ENCODE data around the gene ZNF768. TPM values are rescaled to one million over a fixed set of nuclear protein-coding genes. Genes with fewer than 3 reads are reported as not detected.

Gene ZNF768
- total and polyA plus RNA-seq, 2 experiments from 2014 or later: 8.3 to 43.0 TPM

DNA sequence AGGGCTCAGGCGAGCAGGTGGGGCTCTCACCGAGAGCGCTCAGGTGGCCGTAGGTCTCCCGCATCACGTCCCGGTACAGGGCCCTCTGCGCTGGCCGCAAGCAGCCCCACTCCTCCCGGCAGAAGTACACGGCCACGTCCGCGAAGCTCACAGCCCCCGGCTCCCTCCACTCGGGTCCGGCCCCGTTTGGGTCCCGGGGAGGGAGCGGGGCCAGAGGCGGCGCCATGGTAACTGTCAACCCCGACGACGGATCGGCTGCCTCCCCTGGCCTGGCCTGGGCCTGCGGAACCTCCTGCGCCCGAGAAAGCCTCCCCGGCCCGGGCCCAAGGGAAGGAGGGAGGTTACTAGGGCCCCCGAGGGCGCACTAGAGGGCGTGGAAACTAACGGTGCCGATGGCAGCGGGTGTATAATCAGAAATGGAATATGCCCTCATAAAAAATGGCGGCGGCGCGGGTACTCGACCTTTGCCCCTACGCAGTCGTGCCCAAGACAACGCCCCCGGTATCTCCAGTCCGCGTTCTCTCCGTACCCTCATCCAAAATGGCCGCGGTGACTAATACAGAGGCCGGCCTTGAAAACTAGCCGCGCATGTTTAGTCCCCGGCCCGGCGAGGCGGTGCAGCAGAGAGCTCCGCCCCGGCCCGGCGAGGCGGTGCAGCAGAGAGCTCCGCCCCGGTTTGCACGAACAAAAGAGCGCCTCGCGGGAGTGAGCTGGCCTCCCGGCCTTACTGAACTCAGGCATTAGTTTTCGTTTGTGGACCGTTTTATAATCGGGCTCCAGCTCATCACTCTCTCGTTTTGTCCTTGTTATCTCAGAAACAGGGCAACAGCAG lies 31.8 kb upstream of the ZNF768 start, which contains the start of gene ZNF764 (continued):
- TF ChIP-seq, protein P1, sequence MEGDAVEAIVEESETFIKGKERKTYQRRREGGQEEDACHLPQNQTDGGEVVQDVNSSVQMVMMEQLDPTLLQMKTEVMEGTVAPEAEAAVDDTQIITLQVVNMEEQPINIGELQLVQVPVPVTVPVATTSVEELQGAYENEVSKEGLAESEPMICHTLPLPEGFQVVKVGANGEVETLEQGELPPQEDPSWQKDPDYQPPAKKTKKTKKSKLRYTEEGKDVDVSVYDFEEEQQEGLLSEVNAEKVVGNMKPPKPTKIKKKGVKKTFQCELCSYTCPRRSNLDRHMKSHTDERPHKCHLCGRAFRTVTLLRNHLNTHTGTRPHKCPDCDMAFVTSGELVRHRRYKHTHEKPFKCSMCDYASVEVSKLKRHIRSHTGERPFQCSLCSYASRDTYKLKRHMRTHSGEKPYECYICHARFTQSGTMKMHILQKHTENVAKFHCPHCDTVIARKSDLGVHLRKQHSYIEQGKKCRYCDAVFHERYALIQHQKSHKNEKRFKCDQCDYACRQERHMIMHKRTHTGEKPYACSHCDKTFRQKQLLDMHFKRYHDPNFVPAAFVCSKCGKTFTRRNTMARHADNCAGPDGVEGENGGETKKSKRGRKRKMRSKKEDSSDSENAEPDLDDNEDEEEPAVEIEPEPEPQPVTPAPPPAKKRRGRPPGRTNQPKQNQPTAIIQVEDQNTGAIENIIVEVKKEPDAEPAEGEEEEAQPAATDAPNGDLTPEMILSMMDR (conservative IDR thresholded peaks at IDR 0.05; ENCODE audit: low read depth in 2 of 2): no peak
- TF ChIP-seq CREB1 (CRISPR knock-in tag; IDR thresholded peaks at IDR 0.05; ENCODE audit: low read depth): 0 out of 2 replicates have a peak, but pooled peaks have one; percentile 56
- TF ChIP-seq, protein P2, sequence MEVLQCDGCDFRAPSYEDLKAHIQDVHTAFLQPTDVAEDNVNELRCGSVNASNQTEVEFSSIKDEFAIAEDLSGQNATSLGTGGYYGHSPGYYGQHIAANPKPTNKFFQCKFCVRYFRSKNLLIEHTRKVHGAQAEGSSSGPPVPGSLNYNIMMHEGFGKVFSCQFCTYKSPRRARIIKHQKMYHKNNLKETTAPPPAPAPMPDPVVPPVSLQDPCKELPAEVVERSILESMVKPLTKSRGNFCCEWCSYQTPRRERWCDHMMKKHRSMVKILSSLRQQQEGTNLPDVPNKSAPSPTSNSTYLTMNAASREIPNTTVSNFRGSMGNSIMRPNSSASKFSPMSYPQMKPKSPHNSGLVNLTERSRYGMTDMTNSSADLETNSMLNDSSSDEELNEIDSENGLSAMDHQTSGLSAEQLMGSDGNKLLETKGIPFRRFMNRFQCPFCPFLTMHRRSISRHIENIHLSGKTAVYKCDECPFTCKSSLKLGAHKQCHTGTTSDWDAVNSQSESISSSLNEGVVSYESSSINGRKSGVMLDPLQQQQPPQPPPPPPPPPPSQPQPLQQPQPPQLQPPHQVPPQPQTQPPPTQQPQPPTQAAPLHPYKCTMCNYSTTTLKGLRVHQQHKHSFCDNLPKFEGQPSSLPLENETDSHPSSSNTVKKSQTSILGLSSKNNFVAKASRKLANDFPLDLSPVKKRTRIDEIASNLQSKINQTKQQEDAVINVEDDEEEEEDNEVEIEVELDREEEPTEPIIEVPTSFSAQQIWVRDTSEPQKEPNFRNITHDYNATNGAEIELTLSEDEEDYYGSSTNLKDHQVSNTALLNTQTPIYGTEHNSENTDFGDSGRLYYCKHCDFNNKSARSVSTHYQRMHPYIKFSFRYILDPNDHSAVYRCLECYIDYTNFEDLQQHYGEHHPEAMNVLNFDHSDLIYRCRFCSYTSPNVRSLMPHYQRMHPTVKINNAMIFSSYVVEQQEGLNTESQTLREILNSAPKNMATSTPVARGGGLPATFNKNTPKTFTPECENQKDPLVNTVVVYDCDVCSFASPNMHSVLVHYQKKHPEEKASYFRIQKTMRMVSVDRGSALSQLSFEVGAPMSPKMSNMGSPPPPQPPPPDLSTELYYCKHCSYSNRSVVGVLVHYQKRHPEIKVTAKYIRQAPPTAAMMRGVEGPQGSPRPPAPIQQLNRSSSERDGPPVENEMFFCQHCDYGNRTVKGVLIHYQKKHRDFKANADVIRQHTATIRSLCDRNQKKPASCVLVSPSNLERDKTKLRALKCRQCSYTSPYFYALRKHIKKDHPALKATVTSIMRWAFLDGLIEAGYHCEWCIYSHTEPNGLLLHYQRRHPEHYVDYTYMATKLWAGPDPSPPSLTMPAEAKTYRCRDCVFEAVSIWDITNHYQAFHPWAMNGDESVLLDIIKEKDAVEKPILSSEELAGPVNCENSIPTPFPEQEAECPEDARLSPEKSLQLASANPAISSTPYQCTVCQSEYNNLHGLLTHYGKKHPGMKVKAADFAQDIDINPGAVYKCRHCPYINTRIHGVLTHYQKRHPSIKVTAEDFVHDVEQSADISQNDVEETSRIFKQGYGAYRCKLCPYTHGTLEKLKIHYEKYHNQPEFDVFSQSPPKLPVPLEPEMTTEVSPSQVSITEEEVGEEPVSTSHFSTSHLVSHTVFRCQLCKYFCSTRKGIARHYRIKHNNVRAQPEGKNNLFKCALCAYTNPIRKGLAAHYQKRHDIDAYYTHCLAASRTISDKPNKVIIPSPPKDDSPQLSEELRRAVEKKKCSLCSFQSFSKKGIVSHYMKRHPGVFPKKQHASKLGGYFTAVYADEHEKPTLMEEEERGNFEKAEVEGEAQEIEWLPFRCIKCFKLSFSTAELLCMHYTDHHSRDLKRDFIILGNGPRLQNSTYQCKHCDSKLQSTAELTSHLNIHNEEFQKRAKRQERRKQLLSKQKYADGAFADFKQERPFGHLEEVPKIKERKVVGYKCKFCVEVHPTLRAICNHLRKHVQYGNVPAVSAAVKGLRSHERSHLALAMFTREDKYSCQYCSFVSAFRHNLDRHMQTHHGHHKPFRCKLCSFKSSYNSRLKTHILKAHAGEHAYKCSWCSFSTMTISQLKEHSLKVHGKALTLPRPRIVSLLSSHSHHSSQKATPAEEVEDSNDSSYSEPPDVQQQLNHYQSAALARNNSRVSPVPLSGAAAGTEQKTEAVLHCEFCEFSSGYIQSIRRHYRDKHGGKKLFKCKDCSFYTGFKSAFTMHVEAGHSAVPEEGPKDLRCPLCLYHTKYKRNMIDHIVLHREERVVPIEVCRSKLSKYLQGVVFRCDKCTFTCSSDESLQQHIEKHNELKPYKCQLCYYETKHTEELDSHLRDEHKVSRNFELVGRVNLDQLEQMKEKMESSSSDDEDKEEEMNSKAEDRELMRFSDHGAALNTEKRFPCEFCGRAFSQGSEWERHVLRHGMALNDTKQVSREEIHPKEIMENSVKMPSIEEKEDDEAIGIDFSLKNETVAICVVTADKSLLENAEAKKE (CRISPR knock-in tag; IDR thresholded peaks at IDR 0.05): no peak

DNA sequence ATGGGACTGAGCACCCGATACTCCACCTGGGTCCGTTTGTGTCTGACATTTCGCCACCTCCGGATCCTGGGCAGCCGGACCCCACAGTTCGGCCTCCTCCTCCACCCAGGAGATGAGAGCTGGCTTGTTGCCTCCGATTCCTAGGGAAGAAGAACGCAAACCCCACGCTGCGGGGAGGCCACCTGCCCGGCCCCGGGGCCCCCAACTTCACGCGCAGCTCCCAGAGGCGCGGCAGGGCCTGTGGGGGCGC lies 31.3 kb upstream of the ZNF768 start:
- peaks cover 18% of the 10 kb centered on the region for H3K36me3 Mint-ChIP-seq (ENCODE audit: low read depth)
- peaks cover 25% of the 10 kb centered on the region for H3K4me1 ChIP-seq (ENCODE audit: insufficient read depth)
- no peaks in the 10 kb centered on the region; the same call in 2 of the 3 replicates for H3K9me3 Mint-ChIP-seq
- peak overlapping the region; percentile 64 for H2AFZ ChIP-seq
- H3K79me2 ChIP-seq (replicated peaks; ENCODE audit: insufficient read depth): peaks cover 3% of the 10 kb centered on the region; the same call in 1 of the 2 replicates
- DNase-seq (ENCODE audit: low spot score): no peak
- H3K4me3 Mint-ChIP-seq: peak overlapping the region; percentile 81
- 0 out of 2 replicates have a peak overlapping the region, but pooled peaks have one; percentile 91 for H3K27ac ChIP-seq (ENCODE audit: low read depth)
- no peaks in the 10 kb centered on the region for H4K20me1 ChIP-seq (replicated peaks; ENCODE audit: insufficient read depth)
- H3K36me3 ChIP-seq (ENCODE audit: insufficient read depth): no peaks in the 10 kb centered on the region; the same call in 1 of the 2 replicates
- ATAC-seq: peak; percentile 5
- H3K9me2 ChIP-seq (ENCODE audit: insufficient read depth): 0 out of 2 replicates have a peak, but pooled peaks cover 3% of the 10 kb centered on the region
- no peaks in the 10 kb centered on the region for H3K27me3 ChIP-seq (ENCODE audit: insufficient read depth)
- 0 out of 2 replicates have a peak, but pooled peaks cover 17% of the 10 kb centered on the region for H3F3A ChIP-seq (replicated peaks; ENCODE audit: low read depth)
- peak overlapping the region; percentile 91 for H3K4me3 ChIP-seq
- H3K4me1 Mint-ChIP-seq: peaks cover 25% of the 10 kb centered on the region
- peaks cover 25% of the 10 kb centered on the region for H3K27me3 Mint-ChIP-seq (ENCODE audit: insufficient read depth, low read depth, poor library complexity)
- H3K4me2 ChIP-seq: peak overlapping the region; percentile 88
- H3K27ac Mint-ChIP-seq: no peak overlapping the region
- no peak for TF ChIP-seq POLR2AphosphoS5 (IDR thresholded peaks at IDR 0.05; ENCODE audit: low read depth)
- TF ChIP-seq, protein P3, sequence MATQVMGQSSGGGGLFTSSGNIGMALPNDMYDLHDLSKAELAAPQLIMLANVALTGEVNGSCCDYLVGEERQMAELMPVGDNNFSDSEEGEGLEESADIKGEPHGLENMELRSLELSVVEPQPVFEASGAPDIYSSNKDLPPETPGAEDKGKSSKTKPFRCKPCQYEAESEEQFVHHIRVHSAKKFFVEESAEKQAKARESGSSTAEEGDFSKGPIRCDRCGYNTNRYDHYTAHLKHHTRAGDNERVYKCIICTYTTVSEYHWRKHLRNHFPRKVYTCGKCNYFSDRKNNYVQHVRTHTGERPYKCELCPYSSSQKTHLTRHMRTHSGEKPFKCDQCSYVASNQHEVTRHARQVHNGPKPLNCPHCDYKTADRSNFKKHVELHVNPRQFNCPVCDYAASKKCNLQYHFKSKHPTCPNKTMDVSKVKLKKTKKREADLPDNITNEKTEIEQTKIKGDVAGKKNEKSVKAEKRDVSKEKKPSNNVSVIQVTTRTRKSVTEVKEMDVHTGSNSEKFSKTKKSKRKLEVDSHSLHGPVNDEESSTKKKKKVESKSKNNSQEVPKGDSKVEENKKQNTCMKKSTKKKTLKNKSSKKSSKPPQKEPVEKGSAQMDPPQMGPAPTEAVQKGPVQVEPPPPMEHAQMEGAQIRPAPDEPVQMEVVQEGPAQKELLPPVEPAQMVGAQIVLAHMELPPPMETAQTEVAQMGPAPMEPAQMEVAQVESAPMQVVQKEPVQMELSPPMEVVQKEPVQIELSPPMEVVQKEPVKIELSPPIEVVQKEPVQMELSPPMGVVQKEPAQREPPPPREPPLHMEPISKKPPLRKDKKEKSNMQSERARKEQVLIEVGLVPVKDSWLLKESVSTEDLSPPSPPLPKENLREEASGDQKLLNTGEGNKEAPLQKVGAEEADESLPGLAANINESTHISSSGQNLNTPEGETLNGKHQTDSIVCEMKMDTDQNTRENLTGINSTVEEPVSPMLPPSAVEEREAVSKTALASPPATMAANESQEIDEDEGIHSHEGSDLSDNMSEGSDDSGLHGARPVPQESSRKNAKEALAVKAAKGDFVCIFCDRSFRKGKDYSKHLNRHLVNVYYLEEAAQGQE (IDR thresholded peaks at IDR 0.05; ENCODE audit: unreplicated experiment): no peak
- TF ChIP-seq STAT1 (IDR thresholded peaks at IDR 0.05; ENCODE audit: unreplicated experiment): no peak
- TF ChIP-seq EZH2 (IDR thresholded peaks at IDR 0.05; ENCODE audit: low read depth, unreplicated experiment): no peak
- TF ChIP-seq, protein P1 (conservative IDR thresholded peaks at IDR 0.05; ENCODE audit: low read depth in 2 of 2): no peak; a peak in 1 of 4 replicates
- no peak for TF ChIP-seq NANOG (IDR thresholded peaks at IDR 0.05; ENCODE audit: borderline replicate concordance)

All from GM23338 (cell line).